Nephron (organoid): ENCODE data around the gene OSBP2.
A peak's percentile ranks its signal among the peaks of the same experiment; 100 is the strongest.

Experiments
- H3K27ac Mint-ChIP-seq, 3 experiments: 2 replicates each; pipeline ENCODE4 v1.8.0; 2020; ENCODE audit warnings: mixed read lengths in 3 of 3, mild to moderate bottlenecking in 2 of 3, moderate library complexity in 1 of 3
- H3K27me3 Mint-ChIP-seq: 2 replicates; pipeline ENCODE4 v1.8.0; 2021; ENCODE audit warnings: low read depth, mild to moderate bottlenecking, moderate library complexity, mixed read lengths
- H3K36me3 Mint-ChIP-seq: 2 replicates; pipeline ENCODE4 v1.8.0; 2020; ENCODE audit warnings: low read depth, mixed read lengths
- H3K4me1 Mint-ChIP-seq: 2 replicates; pipeline ENCODE4 v1.8.0; 2020; ENCODE audit warnings: mixed read lengths
- H3K4me3 Mint-ChIP-seq, 3 experiments: 2 replicates each; pipeline ENCODE4 v1.8.0; 2020; ENCODE audit warnings: mild to moderate bottlenecking in 3 of 3, mixed read lengths in 3 of 3, moderate library complexity in 2 of 3
- H3K9me3 Mint-ChIP-seq: 2 replicates; pipeline ENCODE4 v1.8.0; 2020; ENCODE audit warnings: mixed read lengths
- CTCF ChIP-seq, 3 experiments: fragments of 200-600 bp; sonication (generic); IDR thresholded peaks; one replicate each; pipeline ENCODE4 v1.5.0; 2021; ENCODE audit warnings: antibody characterized with exemption in 3 of 3; ENCODE audit not compliant: unreplicated experiment in 3 of 3

Gene OSBP2

DNA sequence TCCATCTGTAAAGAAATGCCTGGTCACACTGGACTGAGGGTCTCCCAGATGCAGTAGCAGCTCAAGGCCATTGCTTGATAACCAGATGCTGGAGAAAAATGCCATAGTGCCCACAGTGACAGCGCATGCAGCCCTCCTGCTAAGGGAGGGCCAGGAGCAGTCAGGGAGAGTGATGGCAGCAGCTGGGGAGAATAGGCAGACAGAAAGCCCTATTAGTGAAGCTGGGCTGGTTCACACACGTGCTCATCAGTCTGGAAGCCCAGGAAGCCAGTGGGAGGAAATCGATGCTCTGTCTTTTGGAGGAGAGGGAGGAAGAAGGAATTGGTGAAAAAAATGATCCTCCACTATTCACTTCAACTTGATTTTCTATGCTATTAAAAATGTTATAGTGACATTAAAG, 82.9 kb downstream of the OSBP2 start:
- no peak for TF ChIP-seq CTCF (IDR thresholded peaks at IDR 0.05; ENCODE audit: unreplicated experiment in 3 of 3)
- no peaks in the 10 kb centered on the region for H3K36me3 Mint-ChIP-seq
- peaks cover 12% of the 10 kb centered on the region for H3K4me1 Mint-ChIP-seq
- no peaks in the 10 kb centered on the region for H3K9me3 Mint-ChIP-seq
- peak overlapping the region in 1 of 3 experiments; percentile 32 for H3K27ac Mint-ChIP-seq
- peaks cover 16% of the 10 kb centered on the region for H3K27me3 Mint-ChIP-seq
- no peak overlapping the region for H3K4me3 Mint-ChIP-seq

- Mint-ChIP-seq H3K4me1 (peaks cover 12% of the 10 kb centered on the region), H3K27ac (no peak overlapping the region), H3K4me3 (no peak overlapping the region), H3K27me3 (peaks cover 16% of the 10 kb centered on the region), H3K9me3 (no peaks in the 10 kb centered on the region), H3K36me3 (no peaks in the 10 kb centered on the region)
- TF ChIP-seq CTCF (IDR thresholded peaks at IDR 0.05; ENCODE audit: unreplicated experiment in 3 of 3) = no peak
These were observed 83.6 kb downstream of the OSBP2 start for GRCh38 chr22:30778261-30778660.

DNA sequence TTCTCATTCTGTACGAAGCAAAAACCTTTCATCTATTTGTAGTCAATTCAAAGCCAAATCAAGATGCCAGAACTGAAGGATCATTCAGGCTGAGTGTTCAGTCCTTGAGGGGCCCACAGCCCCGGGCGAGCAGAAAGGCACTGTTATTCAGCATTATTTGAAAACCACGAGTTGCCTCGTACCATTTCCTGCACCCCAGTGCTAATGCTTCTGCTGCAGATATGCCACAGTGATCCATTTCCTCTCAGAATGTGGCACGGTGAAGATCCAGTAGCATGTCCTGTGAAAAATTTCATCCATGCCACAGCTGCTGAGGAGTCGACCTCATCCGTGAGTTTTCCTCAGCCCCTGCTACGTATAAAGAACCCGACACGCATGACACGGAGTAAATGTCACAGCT, 85.4 kb downstream of the OSBP2 start:
- no peak overlapping the region for H3K4me3 Mint-ChIP-seq

GRCh38 chr22:30781271-30781875, 86.7 kb downstream of the OSBP2 start:
- H3K27me3 Mint-ChIP-seq = peaks cover 15% of the 10 kb centered on the region
- peaks cover 12% of the 10 kb centered on the region for H3K4me1 Mint-ChIP-seq
- H3K9me3 Mint-ChIP-seq = no peaks in the 10 kb centered on the region
- H3K4me3 Mint-ChIP-seq = no peak overlapping the region
- no peaks in the 10 kb centered on the region for H3K36me3 Mint-ChIP-seq
- TF ChIP-seq CTCF (IDR thresholded peaks at IDR 0.05; ENCODE audit: unreplicated experiment in 3 of 3) = no peak
- H3K27ac Mint-ChIP-seq = no peak overlapping the region

More for the DNA sequence above, 85.4 kb downstream of the OSBP2 start:
- peaks cover 18% of the 10 kb centered on the region for H3K27me3 Mint-ChIP-seq
- peaks cover 12% of the 10 kb centered on the region for H3K4me1 Mint-ChIP-seq
- TF ChIP-seq CTCF (IDR thresholded peaks at IDR 0.05; ENCODE audit: unreplicated experiment in 3 of 3) = no peak
- H3K9me3 Mint-ChIP-seq = no peaks in the 10 kb centered on the region
- H3K27ac Mint-ChIP-seq = no peak overlapping the region
- no peaks in the 10 kb centered on the region for H3K36me3 Mint-ChIP-seq

- no peaks in the 10 kb centered on the region for H3K9me3 Mint-ChIP-seq
These were observed 87.9 kb downstream of the OSBP2 start for GRCh38 chr22:30782613-30783012.

More at GRCh38 chr22:30782613-30783012, 87.9 kb downstream of the OSBP2 start:
- H3K27me3 Mint-ChIP-seq = peaks cover 19% of the 10 kb centered on the region
- H3K4me3 Mint-ChIP-seq = no peak overlapping the region
- no peak overlapping the region for H3K27ac Mint-ChIP-seq
- no peak for TF ChIP-seq CTCF (IDR thresholded peaks at IDR 0.05; ENCODE audit: unreplicated experiment in 3 of 3)
- H3K4me1 Mint-ChIP-seq = peaks cover 6% of the 10 kb centered on the region
- no peaks in the 10 kb centered on the region for H3K36me3 Mint-ChIP-seq
